Stimulated activated CD8-positive, alpha-beta memory T cell treated with anti-CD3 and anti-CD28 coated beads, Interleukin-15, amount 100 ng/mL, for 48 hours (primary cell): ENCODE data around the gene NCKAP1.

Experiments
- DNase-seq, 2 donors: peaks; one replicate each; pipeline ENCODE4 v3.0.0-alpha.2; 2020; ENCODE audit warnings: low read depth in 2 of 2

Gene NCKAP1

GRCh38 chr2:182868054-182868796, 170.0 kb downstream of the NCKAP1 start:
- no peak for DNase-seq

GRCh38 chr2:182867426-182868053, 170.7 kb downstream of the NCKAP1 start:
- DNase-seq = no peak

- DNase-seq = no peak
Measured at GRCh38 chr2:182866461-182867406, 171.5 kb downstream of the NCKAP1 start, which contains the start of gene FRZB. Gene FRZB, minus strand, starts transcription at chr2:182866637. Its CDS starts 85 bp downstream, at chr2:182866552.

DNA sequence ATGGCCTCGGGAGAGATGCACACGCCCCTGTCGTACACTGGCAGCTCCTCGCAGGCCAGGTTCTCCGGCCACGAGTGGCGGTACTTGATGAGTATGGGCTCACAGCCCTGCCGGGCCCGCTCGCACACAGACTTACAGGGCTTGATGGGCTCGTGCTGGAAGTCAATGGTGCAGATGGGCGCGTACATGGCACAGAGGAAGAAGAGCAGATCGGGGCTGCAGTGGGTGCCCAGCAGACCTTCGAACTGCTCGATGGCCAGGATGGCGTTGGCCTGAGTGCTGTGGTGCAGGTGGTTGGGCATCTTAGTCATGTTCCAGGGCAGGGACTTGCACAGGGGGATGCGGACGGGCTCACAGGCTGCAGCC, 172.2 kb downstream of the NCKAP1 start:
- DNase-seq = no peak

DNA sequence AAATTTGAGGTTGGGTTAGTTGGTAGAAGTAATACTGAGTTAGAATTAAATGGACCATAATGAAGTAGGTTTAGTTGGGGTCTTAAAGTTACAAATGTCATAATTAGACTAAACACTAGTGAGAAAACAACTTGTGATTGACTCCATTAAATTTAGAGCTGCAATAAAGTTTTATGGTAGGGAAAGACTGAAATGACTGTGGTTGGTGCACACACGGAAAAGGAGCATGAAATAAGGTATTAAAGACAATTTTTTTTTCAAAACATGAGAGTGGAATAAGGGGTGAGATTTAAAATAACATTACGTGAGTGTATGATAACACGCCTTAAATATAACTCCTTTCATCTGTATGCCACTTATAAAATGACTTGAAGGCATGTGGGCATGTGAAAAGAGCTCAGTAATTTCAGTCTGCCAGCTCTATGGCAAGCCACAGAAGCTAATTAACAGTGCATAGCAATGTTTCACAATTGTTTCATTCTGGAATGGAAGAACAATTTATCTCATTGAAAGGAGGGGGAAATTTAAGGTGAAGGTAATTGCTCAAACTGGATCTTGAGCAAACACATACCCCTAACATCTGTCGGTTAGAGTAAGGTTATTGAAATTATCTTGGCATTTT, 173.2 kb downstream of the NCKAP1 start:
- DNase-seq = no peak

DNA sequence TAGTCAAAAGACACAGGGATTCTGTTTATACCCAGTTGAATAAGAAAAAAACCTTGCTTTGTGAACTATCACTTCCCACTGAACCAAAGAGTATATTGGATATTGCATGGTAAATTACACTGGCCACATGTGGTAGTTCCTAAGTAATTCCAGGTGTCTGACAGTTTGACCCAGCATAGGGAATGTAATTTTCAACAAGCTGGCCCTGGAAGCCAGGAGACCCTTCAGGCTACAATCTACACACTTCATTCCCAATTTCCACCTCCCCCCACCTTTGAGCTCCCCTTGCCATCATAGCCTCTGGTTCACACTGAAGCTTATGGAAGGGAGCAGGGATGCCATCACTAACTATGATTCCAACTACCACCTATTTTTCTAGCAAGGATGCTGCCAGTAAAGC, 174.6 kb downstream of the NCKAP1 start:
- DNase-seq = no peak

DNA sequence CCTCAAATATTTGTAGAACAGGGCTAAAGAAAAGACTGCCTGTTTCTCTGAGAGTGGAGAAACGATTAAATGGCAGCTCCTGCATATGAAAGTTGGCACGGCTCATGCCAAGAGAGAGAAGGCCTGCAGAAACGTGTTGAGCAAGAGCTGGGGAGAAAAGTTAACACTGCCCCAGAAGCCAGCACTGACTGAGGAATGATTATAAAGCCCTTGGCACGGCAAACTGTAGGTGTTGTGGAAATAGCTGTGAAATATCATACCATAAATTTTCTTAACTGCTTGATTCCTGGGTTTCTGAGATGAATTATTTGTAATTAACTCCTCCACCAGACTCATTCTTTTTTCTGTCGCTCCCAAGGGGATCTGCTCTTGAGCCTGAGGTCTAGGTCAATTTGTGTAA, 176.2 kb downstream of the NCKAP1 start:
- no peak for DNase-seq

DNA sequence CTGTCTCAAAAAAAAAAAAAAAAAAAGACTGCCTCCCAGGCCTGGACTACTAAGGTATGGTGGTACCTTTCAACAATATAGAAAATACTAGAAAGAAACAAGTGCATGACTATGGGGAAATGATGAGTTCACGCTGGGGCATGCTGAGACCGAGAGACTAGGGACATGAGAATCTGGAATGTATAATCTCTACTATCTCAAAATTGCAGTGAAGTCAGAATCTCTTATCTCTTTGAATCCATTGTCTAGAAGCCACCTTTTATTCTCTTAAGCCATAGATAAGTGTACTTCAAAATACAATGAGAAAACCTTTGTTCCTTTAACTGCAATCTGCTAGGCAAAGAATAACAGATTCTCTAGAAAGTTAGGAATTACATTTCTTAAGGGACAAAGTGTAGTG, 177.4 kb downstream of the NCKAP1 start:
- DNase-seq = no peak
